ENCODE data around the gene KIAA1671.

KIAA1671 gene

GRCh38 chr22:24953384-24954113 is 1.0 kb downstream of the KIAA1671 start:
- no peak overlapping the region for H3K4me3 ChIP-seq (ENCODE audit: low read depth, low read length)
- no peak for TF ChIP-seq CTCF (IDR thresholded peaks at IDR 0.05; ENCODE audit: low read depth, low read length)

GRCh38 chr22:24954114-24954463 is 1.6 kb downstream of the KIAA1671 start:
- TF ChIP-seq CTCF (IDR thresholded peaks at IDR 0.05; ENCODE audit: low read depth, low read length): no peak
- H3K4me3 ChIP-seq (ENCODE audit: low read depth, low read length): no peak overlapping the region

GRCh38 chr22:24954856-24955255 is 2.3 kb downstream of the KIAA1671 start:
- no peak for TF ChIP-seq CTCF (IDR thresholded peaks at IDR 0.05; ENCODE audit: low read depth, low read length)
- H3K4me3 ChIP-seq (ENCODE audit: low read depth, low read length): no peak overlapping the region

- no peak for TF ChIP-seq CTCF (IDR thresholded peaks at IDR 0.05; ENCODE audit: low read depth, low read length)
- H3K4me3 ChIP-seq (ENCODE audit: low read depth, low read length): no peak overlapping the region
Observed at GRCh38 chr22:24957043-24957442, 4.5 kb downstream of the KIAA1671 start.

- no peak for TF ChIP-seq CTCF (IDR thresholded peaks at IDR 0.05; ENCODE audit: low read depth, low read length)
- H3K4me3 ChIP-seq (ENCODE audit: low read depth, low read length): no peak overlapping the region
Observed at GRCh38 chr22:24961217-24961844, 8.8 kb downstream of the KIAA1671 start.

GRCh38 chr22:24962094-24962493 is 9.6 kb downstream of the KIAA1671 start:
- TF ChIP-seq CTCF (IDR thresholded peaks at IDR 0.05; ENCODE audit: low read depth, low read length): no peak
- no peak overlapping the region for H3K4me3 ChIP-seq (ENCODE audit: low read depth, low read length)

GRCh38 chr22:24962835-24963234 is 10.3 kb downstream of the KIAA1671 start:
- no peak for TF ChIP-seq CTCF (IDR thresholded peaks at IDR 0.05; ENCODE audit: low read depth, low read length)
- H3K4me3 ChIP-seq (ENCODE audit: low read depth, low read length): no peak overlapping the region

Measured in WI38 (cell line).